Central memory CD8-positive, alpha-beta T cell (primary cell): ENCODE measurements around the gene NFYC.

Experiments used
- ATAC-seq: fragments of 150-1000 bp; cut with Tn5 transposase; replicated peaks from 2 replicates; pipeline ENCODE4 v1.10.0; 2022; ENCODE audit warnings: mild to moderate bottlenecking, moderate FRiP score, moderate number of reproducible peaks; ENCODE audit not compliant: poor library complexity, severe bottlenecking; ENCODE audit errors: extremely low read depth
- DNase-seq, 2 donors: peaks; one replicate each; pipeline ENCODE4 v3.0.0; 2021; ENCODE audit warnings: low spot score in 2 of 2
- H3K27ac Mint-ChIP-seq: one replicate; pipeline ENCODE4 v1.8.0; 2022; ENCODE audit warnings: low read depth, mild to moderate bottlenecking, moderate library complexity, mixed read lengths
- H3K27me3 Mint-ChIP-seq: one replicate; pipeline ENCODE4 v1.8.0; 2022; ENCODE audit warnings: mixed read lengths
- H3K36me3 Mint-ChIP-seq: one replicate; pipeline ENCODE4 v1.8.0; 2022; ENCODE audit warnings: mild to moderate bottlenecking, moderate library complexity, mixed read lengths; ENCODE audit not compliant: insufficient read depth
- H3K4me1 Mint-ChIP-seq: one replicate; pipeline ENCODE4 v1.8.0; 2022; ENCODE audit warnings: mixed read lengths
- H3K4me3 Mint-ChIP-seq: one replicate; pipeline ENCODE4 v1.8.0; 2022; ENCODE audit warnings: mild to moderate bottlenecking, moderate library complexity, mixed read lengths
- H3K9me3 Mint-ChIP-seq: one replicate; pipeline ENCODE4 v1.8.0; 2022; ENCODE audit warnings: mixed read lengths

Gene NFYC

DNA sequence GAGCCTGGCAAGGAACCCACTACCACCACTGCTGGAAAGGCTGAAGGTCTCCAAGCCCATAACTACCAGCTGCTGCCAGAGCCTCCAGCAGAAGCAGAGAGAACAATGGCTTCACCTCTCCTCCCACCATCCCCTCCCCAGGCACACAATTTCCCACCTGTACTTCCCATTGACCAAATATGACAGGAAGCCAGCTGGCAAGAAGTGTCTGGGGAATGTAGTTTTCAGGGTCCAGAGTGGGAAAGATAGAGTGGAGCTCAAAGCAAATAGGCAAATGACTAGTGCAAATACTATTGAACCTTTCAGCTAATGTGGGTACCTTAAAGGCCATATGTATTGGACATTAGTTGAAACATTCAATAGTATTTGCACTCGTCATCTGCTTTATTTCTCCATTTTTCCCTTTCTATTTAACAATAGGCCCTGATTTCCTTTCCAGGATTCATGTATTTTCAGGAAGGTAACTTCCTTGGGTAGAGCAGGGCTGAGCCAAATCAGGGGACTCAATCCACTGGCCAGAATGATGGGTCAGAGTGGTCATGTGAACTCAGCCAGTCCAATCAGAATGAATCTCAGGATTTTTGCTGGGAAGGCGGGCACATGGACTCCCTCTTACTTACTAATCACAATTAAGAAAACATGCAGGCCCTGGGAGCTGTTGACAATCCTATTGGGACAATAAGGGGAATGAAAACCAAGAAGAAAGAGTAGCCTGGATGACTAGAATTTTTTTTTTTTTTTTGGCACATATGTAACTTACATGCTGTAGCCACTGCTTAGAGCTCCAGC is 12.1 kb upstream of the NFYC start:
- ATAC-seq, result no peak
- H3K27me3 Mint-ChIP-seq, result no peaks in the 10 kb centered on the region
- no peaks in the 10 kb centered on the region for H3K9me3 Mint-ChIP-seq
- DNase-seq, result no peak
- no peak overlapping the region for H3K4me3 Mint-ChIP-seq
- no peak overlapping the region for H3K27ac Mint-ChIP-seq
- no peaks in the 10 kb centered on the region for H3K36me3 Mint-ChIP-seq
- no peaks in the 10 kb centered on the region for H3K4me1 Mint-ChIP-seq

GRCh38 chr1:40684669-40685068 is 6.8 kb upstream of the NFYC start:
- DNase-seq, result no peak
- Mint-ChIP-seq H3K27me3 (no peaks in the 10 kb centered on the region), H3K4me3 (no peak overlapping the region), H3K27ac (no peak overlapping the region), H3K4me1 (peaks cover 2% of the 10 kb centered on the region), H3K36me3 (peaks cover 7% of the 10 kb centered on the region), H3K9me3 (peaks cover 6% of the 10 kb centered on the region)
- ATAC-seq, result no peak

DNA sequence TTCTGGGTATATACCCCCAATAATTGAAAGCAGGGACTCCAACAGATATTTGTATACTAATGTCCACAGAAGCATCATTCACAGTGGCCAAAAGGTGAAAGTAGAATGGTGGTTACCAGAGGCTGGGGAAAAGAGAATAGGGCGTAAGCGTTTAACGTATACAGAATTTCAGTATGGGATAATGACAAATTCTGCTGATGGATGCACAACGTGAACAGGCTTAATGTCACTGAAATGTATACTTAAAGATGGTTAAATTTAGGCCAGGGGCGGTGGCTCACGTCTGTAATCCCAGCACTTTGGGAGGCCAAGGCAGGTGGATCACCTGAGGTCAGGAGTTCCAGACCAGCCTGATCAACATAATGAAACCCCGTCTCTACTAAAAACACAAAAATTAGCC is 4.4 kb upstream of the NFYC start:
- H3K4me3 Mint-ChIP-seq, result no peak overlapping the region
- H3K4me1 Mint-ChIP-seq, result peaks cover 23% of the 10 kb centered on the region
- H3K36me3 Mint-ChIP-seq, result peaks cover 20% of the 10 kb centered on the region
- no peak for DNase-seq
- H3K27ac Mint-ChIP-seq, result no peak overlapping the region
- peaks cover 6% of the 10 kb centered on the region for H3K9me3 Mint-ChIP-seq
- no peaks in the 10 kb centered on the region for H3K27me3 Mint-ChIP-seq
- no peak for ATAC-seq

GRCh38 chr1:40687661-40688060 is 3.8 kb upstream of the NFYC start:
- Mint-ChIP-seq H3K27ac (no peak overlapping the region), H3K36me3 (peaks cover 22% of the 10 kb centered on the region)

DNA sequence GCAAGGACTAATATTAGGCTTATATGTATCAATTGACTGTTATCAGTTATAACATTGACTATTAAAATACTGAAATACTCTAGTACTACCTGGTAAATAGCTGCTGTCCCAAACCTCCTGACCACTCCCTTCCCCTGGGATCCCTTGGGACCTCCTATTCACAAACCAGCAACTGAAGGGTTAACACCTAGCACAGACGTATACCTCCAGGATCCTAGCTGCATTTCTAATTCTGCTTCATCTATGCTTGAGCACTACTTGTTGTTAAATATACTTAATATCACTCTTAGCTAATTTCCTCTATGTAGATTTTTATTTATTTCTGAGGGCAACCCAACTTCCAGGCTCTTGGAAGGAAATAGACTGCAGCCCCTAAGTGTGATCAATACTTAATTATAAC is 1.8 kb upstream of the NFYC start:
- Mint-ChIP-seq H3K27me3 (no peaks in the 10 kb centered on the region), H3K9me3 (peaks cover 6% of the 10 kb centered on the region), H3K4me1 (peaks cover 49% of the 10 kb centered on the region), H3K36me3 (peaks cover 22% of the 10 kb centered on the region), H3K27ac (no peak overlapping the region), H3K4me3 (no peak overlapping the region)
- ATAC-seq (no peak), DNase-seq (no peak)

More at GRCh38 chr1:40687661-40688060, 3.8 kb upstream of the NFYC start:
- DNase-seq (no peak), ATAC-seq (no peak)
- Mint-ChIP-seq H3K27me3 (no peaks in the 10 kb centered on the region), H3K4me1 (peaks cover 29% of the 10 kb centered on the region), H3K9me3 (peaks cover 6% of the 10 kb centered on the region), H3K4me3 (no peak overlapping the region)

- Mint-ChIP-seq H3K27me3 (no peaks in the 10 kb centered on the region), H3K4me1 (peaks cover 52% of the 10 kb centered on the region), H3K27ac (peak overlapping the region; percentile 90), H3K36me3 (peaks cover 22% of the 10 kb centered on the region), H3K9me3 (peaks cover 6% of the 10 kb centered on the region), H3K4me3 (peak overlapping the region; percentile 92)
- ATAC-seq (peak; percentile 12), DNase-seq (no peak)
These were observed 550 bp upstream of the NFYC start for GRCh38 chr1:40690771-40691537.

DNA sequence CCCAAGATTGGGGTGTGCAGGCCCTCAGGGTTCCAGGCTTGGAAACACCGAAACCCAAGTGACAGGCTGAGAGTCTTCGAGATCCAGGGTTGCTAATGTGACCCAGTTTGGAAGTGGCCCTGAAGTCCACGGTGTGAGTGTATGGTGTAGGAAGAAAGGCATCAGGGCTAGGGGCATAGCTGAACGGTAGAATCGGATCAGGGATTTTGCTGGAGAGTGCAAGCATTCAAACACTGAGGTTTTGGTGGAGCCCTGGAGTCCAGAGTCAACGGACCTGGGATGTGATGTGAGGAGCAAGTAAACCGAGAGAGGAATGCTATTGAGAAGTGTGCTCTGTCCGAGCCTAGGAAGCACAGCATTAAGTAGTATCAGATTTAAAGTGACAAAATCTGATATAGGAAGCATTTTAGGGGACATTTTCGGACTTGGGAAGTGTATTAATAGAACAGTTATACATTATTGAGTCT is 958 bp downstream of the NFYC start:
- Mint-ChIP-seq H3K4me3 (peak overlapping the region; percentile 92), H3K4me1 (peaks cover 66% of the 10 kb centered on the region), H3K27ac (peak overlapping the region; percentile 90), H3K27me3 (no peaks in the 10 kb centered on the region), H3K36me3 (peaks cover 21% of the 10 kb centered on the region), H3K9me3 (no peaks in the 10 kb centered on the region)
- ATAC-seq, result peak; percentile 1
- no peak for DNase-seq

DNA sequence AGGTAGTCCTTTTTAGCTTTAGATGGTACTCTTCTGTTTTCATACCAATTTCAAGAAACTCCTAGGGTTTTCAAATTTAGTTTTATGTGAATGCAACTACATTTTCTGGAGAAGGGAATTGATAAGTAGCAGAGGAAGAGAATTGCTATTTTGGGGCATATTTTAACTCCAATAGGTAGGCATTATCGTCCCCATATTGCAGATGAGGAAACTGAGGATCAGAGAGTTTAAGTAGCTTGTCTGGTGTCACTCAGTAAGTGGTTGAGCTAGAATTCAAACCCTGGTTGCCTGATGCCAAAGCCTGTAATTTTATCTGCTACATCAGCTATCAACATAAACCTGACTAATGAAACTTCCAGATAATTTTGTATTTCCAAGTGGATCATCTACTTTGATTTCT is 1.9 kb downstream of the NFYC start:
- Mint-ChIP-seq H3K27me3 (no peaks in the 10 kb centered on the region), H3K9me3 (no peaks in the 10 kb centered on the region), H3K36me3 (peaks cover 17% of the 10 kb centered on the region), H3K27ac (peak overlapping the region; percentile 90), H3K4me1 (peaks cover 71% of the 10 kb centered on the region), H3K4me3 (peak overlapping the region; percentile 92)
- ATAC-seq (no peak), DNase-seq (no peak)

GRCh38 chr1:40694353-40694874 is 2.9 kb downstream of the NFYC start:
- Mint-ChIP-seq H3K4me1 (peaks cover 81% of the 10 kb centered on the region), H3K9me3 (no peaks in the 10 kb centered on the region), H3K27ac (peak overlapping the region; percentile 90), H3K36me3 (peaks cover 23% of the 10 kb centered on the region), H3K4me3 (peak overlapping the region; percentile 55), H3K27me3 (no peaks in the 10 kb centered on the region)
- ATAC-seq (no peak), DNase-seq (no peak)

DNA sequence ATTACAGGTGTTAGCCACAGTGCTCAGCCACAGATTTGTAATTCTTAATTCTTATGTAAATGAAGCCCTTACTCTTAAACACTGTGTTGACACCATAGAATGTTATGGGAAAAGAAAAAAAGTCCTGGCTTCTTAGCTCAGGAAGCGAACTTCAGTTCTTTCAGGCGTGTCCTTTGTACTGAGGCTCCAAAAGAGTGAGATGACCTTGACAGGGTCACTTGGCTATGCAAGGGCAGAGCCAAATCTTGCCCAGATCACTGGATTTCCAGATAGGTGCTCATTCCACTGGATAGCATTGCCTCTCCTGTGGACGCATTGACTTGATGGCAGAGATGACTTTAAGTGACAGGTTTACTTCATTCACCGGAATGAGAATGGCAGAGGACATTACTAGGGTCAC is 4.8 kb downstream of the NFYC start:
- peak overlapping the region; percentile 41 for H3K4me3 Mint-ChIP-seq

DNA sequence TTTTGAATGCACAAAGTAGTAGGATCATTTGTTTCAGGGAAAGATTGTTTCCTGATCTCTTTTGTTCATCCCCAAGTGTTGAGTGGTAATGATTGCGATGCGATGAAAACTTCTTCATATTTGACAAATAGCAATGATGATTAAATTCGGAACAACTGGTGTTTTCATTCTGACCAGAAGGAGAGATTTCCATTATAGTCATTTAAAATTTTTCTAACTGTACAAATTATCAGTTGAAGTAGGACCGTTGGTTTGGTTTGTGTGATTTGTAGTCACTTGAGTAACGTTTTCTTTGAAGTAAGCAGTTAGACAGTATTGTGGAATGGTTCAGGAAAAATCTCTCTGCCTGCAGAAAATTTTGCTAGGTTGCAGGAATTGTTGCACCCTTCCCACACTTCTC is 5.9 kb downstream of the NFYC start:
- peak overlapping the region; percentile 93 for H3K27ac Mint-ChIP-seq
- DNase-seq (no peak), ATAC-seq (no peak)
- no peaks in the 10 kb centered on the region for H3K27me3 Mint-ChIP-seq
- peaks cover 8% of the 10 kb centered on the region for H3K36me3 Mint-ChIP-seq
- H3K4me3 Mint-ChIP-seq, result peak overlapping the region; percentile 41
- peaks cover 69% of the 10 kb centered on the region for H3K4me1 Mint-ChIP-seq
- no peaks in the 10 kb centered on the region for H3K9me3 Mint-ChIP-seq

More for the DNA sequence above, 4.8 kb downstream of the NFYC start:
- Mint-ChIP-seq H3K36me3 (peaks cover 17% of the 10 kb centered on the region), H3K27ac (peak overlapping the region; percentile 76), H3K4me1 (peaks cover 71% of the 10 kb centered on the region), H3K27me3 (no peaks in the 10 kb centered on the region), H3K9me3 (no peaks in the 10 kb centered on the region)
- ATAC-seq, result no peak
- no peak for DNase-seq

- no peak for DNase-seq
These were observed 8.3 kb downstream of the NFYC start for GRCh38 chr1:40699787-40700186.

More at GRCh38 chr1:40699787-40700186, 8.3 kb downstream of the NFYC start:
- peak overlapping the region; percentile 93 for H3K27ac Mint-ChIP-seq
- ATAC-seq, result no peak
- peaks cover 60% of the 10 kb centered on the region for H3K4me1 Mint-ChIP-seq
- H3K36me3 Mint-ChIP-seq, result peaks cover 8% of the 10 kb centered on the region
- H3K9me3 Mint-ChIP-seq, result no peaks in the 10 kb centered on the region
- H3K27me3 Mint-ChIP-seq, result no peaks in the 10 kb centered on the region
- H3K4me3 Mint-ChIP-seq, result peak overlapping the region; percentile 72
